NCI-H1436 treated with DMSO at 0.1 percent for 48 hours (cell line): ENCODE results near the gene FITM2.

Experiments
- DNase-seq: peaks from one replicate; lab custom pipeline; 2025; lab: John Stamatoyannopoulos, UW

Gene FITM2

GRCh38 chr20:44280387-44280786 lies 30.6 kb downstream of the FITM2 start:
- DNase-seq = no peak

GRCh38 chr20:44279228-44279627 lies 31.8 kb downstream of the FITM2 start:
- no peak for DNase-seq

DNA sequence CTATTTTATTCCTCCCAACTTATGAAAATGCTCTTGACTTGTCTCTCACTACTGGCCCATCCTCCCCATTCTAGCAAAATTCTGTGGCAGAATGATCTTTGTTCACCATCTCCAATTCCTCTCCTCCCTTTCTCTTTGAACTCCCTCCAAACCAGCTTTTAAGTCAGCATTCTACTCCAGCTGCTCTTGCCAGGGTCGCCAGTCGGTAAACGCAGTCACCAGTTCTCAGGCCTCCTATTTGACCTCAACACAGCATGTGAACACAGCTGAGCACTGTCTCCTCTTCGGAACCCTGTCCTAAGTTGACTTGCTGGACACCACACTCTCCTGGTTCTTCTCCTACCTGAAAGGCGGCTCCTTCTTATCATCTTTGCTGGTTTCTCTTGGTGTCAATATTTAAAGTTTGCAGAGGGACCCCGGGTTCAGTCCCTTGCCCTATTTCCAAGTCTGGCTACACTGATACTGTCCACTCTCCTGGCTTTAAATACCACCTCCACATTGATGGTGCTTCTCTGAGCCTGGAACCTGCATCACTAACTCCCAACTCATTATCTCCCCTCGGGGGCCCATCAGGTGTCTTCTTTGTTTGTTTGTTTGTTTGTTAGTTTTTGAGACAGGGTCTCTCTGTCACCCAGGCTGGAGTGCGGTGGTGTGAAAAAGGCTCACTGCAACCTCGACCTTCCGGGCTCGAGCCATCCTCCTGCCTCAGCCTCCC lies 36.5 kb downstream of the FITM2 start:
- no peak for DNase-seq

GRCh38 chr20:44273231-44274215 lies 37.5 kb downstream of the FITM2 start:
- no peak for DNase-seq

- DNase-seq = no peak
Observed at GRCh38 chr20:44271915-44272663, 38.9 kb downstream of the FITM2 start.

DNA sequence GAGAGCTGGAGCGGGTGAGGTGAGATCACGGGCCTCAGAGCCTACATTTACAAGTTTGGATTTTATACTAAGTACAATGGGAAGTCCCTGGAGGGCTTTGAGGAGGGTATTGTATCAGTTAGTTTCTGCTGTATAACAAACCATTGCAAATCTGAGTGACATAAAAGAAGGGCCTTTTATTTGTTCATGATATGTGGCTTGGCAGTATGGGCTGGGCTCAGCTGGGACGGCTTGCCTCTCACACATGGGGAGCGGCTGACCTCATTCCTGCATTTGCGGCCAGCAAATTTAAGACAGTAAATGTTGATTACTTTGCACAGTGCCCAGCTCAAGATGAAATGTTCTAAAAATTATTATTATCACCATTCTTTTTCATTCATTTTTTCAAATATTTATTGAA lies 42.2 kb downstream of the FITM2 start:
- DNase-seq = no peak

- DNase-seq = no peak
Observed at GRCh38 chr20:44264287-44264686, 46.7 kb downstream of the FITM2 start.

GRCh38 chr20:44258226-44258890 lies 52.6 kb downstream of the FITM2 start:
- no peak for DNase-seq

DNA sequence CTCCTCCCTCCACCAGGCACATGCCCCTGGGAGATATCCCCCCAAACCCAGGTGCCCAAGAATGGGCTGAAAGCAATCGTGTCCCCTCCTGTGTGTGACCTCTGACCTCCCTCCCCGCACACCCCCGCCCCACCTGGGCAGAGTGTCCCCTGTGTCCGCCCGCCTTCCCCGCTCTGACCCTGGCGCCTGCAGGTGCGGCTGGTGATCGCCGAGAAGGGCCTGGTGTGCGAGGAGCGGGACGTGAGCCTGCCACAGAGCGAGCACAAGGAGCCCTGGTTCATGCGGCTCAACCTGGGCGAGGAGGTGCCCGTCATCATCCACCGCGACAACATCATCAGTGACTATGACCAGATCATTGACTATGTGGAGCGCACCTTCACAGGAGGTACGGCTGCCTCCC lies 54.0 kb downstream of the FITM2 start:
- no peak for DNase-seq

DNA sequence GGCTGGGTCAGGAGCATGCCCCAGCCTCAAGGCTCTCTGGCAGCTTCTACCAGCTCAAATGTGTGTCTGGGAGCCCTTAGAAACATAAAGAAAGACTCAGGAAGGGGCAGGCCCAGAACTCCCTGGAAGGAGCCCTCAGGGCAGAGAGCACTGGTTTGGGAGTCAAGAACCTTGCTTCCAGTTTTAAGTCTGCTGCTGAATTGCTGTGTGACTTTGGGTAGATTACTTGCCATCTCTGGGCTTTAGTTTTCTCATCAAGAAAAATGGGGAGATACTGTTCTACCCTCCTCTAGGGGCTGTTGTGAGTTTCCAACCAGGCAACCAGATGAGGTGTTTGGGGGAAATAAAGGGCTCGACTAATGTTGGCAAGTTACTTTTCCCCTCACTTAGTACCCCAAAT lies 55.1 kb downstream of the FITM2 start:
- no peak for DNase-seq

- no peak for DNase-seq
Observed at GRCh38 chr20:44254073-44254472, 56.9 kb downstream of the FITM2 start.

DNA sequence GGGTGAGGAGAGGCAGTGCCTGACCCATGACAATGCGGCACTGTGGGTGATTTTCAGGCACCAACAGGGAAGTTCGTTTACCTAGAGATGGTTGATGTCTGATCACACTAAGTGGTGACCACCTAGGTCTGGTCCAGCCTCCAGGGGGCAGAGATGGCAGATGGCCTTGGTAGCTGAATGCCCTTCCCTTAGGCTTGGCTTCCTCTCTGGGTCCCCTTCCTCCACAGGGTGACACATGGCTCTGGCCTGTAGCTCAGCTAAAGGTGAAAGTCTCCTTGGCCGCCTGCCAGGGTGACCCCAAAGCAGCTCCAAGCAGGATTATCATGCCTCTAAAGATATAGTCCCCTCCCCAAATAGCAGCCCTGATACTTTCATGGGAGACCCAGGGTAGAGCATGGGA lies 57.5 kb downstream of the FITM2 start:
- DNase-seq = no peak
